CD14-positive monocyte (primary cell): Measurements from ENCODE around the gene ALAS1. TPM values are rescaled to one million over a fixed set of nuclear protein-coding genes. Genes with fewer than 3 reads are reported as not detected.

Experiments
- DNase-seq, 3 donors: peaks; one replicate each; pipeline ENCODE4 v3.0.0-alpha.2; 2011 to 2022
- H2AFZ ChIP-seq: 2 replicates; pipeline ENCODE4 v1.6.0; 2012; ENCODE audit warnings: mild to moderate bottlenecking, low read depth, low read length, inconsistent platforms; ENCODE audit not compliant: insufficient read depth, poor library complexity, severe bottlenecking
- H3K27ac ChIP-seq, 2 donors: 1 replicate in 1 of 2; 2 replicates in 1 of 2; pipeline ENCODE4 v1.5.1; 2012 to 2013; ENCODE audit warnings: low read length in 2 of 2, control low read depth in 1 of 2, inconsistent platforms in 1 of 2, low read depth in 1 of 2, mild to moderate bottlenecking in 1 of 2
- H3K27me3 ChIP-seq, 2 donors: one replicate each; pipeline versions ENCODE4 v1.6.0 to v1.6.1; 2011 to 2013; ENCODE audit warnings: low read length in 2 of 2; ENCODE audit not compliant: control insufficient read depth in 2 of 2, insufficient read depth in 2 of 2
- H3K36me3 ChIP-seq, 2 donors: replicated peaks in 1 of 2; 1 replicate in 1 of 2; 2 replicates in 1 of 2; pipeline versions ENCODE4 v1.5.1 to v1.6.1; 2012 to 2013; ENCODE audit warnings: low read length in 2 of 2, control low read depth in 1 of 2, inconsistent platforms in 1 of 2, mild to moderate bottlenecking in 1 of 2; ENCODE audit not compliant: insufficient read depth in 2 of 2, control insufficient read depth in 1 of 2
- H3K4me1 ChIP-seq, 2 donors: 1 replicate in 1 of 2; 2 replicates in 1 of 2; pipeline versions ENCODE4 v1.5.1 to v1.6.1; 2012 to 2013; ENCODE audit warnings: low read length in 2 of 2, control low read depth in 1 of 2, inconsistent platforms in 1 of 2, mild to moderate bottlenecking in 1 of 2, moderate library complexity in 1 of 2; ENCODE audit not compliant: insufficient read depth in 2 of 2, control insufficient read depth in 1 of 2
- H3K4me2 ChIP-seq: replicated peaks from 2 replicates; pipeline ENCODE3; 2012; ENCODE audit warnings: low read length, moderate library complexity, mild to moderate bottlenecking; ENCODE audit not compliant: poor library complexity, severe bottlenecking; ENCODE audit errors: extremely low read depth
- H3K4me3 ChIP-seq, 3 experiments: fragments of 200-600 bp in 1 of 3; sonication (generic) in 1 of 3; replicated peaks in 1 of 3; 1 replicate in 2 of 3; 2 replicates in 1 of 3; pipeline ENCODE4 v1.5.1; 2011 to 2013; ENCODE audit warnings: low read length in 3 of 3, mild to moderate bottlenecking in 3 of 3, control low read depth in 2 of 3, low read depth in 2 of 3, inconsistent platforms in 1 of 3, moderate library complexity in 1 of 3
- H3K79me2 ChIP-seq: 2 replicates; pipeline ENCODE4 v1.6.0; 2012; ENCODE audit warnings: mild to moderate bottlenecking, control low read depth, inconsistent platforms, low read length, moderate library complexity; ENCODE audit not compliant: insufficient read depth
- H3K9ac ChIP-seq: 2 replicates; pipeline ENCODE4 v1.6.0; 2017; ENCODE audit warnings: low read length, mild to moderate bottlenecking; ENCODE audit not compliant: insufficient read depth, poor library complexity, severe bottlenecking
- H3K9me3 ChIP-seq, 2 donors: replicated peaks in 1 of 2; 1 replicate in 1 of 2; 2 replicates in 1 of 2; pipeline versions ENCODE4 v1.5.1 to v1.6.1; 2012 to 2013; ENCODE audit warnings: low read length in 2 of 2, control low read depth in 1 of 2; ENCODE audit not compliant: control insufficient read depth in 1 of 2, insufficient read depth in 1 of 2
- H4K20me1 ChIP-seq: 2 replicates; pipeline ENCODE4 v1.6.0; 2012; ENCODE audit warnings: mild to moderate bottlenecking, low read length, control low read depth, moderate library complexity; ENCODE audit not compliant: insufficient read depth
- H3K27ac Mint-ChIP-seq, 7 donors: one replicate each; pipeline ENCODE4 v1.8.0; 2020; ENCODE audit warnings: mild to moderate bottlenecking in 7 of 7, mixed read lengths in 7 of 7, moderate library complexity in 6 of 7, inconsistent platforms in 2 of 7
- H3K27me3 Mint-ChIP-seq, 3 donors: one replicate each; pipeline ENCODE4 v1.8.0; 2021 to 2022; ENCODE audit warnings: low read depth in 3 of 3, mild to moderate bottlenecking in 3 of 3, mixed read lengths in 3 of 3, moderate library complexity in 3 of 3, inconsistent platforms in 1 of 3
- H3K36me3 Mint-ChIP-seq, 2 donors: one replicate each; pipeline ENCODE4 v1.8.0; 2020; ENCODE audit warnings: mixed read lengths in 2 of 2, inconsistent platforms in 1 of 2, mild to moderate bottlenecking in 1 of 2
- H3K4me1 Mint-ChIP-seq: one replicate; pipeline ENCODE4 v1.8.0; 2020; ENCODE audit warnings: mild to moderate bottlenecking, mixed read lengths
- H3K4me3 Mint-ChIP-seq, 2 donors: one replicate each; pipeline ENCODE4 v1.8.0; 2020; ENCODE audit warnings: mild to moderate bottlenecking in 2 of 2, mixed read lengths in 2 of 2, moderate library complexity in 1 of 2
- H3K9me3 Mint-ChIP-seq, 7 donors: one replicate each; pipeline ENCODE4 v1.8.0; 2020 to 2022; ENCODE audit warnings: mixed read lengths in 7 of 7, mild to moderate bottlenecking in 6 of 7, moderate library complexity in 6 of 7, inconsistent platforms in 2 of 7
- WGBS: methylation state at CpG from one replicate; pipeline ENCODE4 v1.1.5; 2013; ENCODE audit warnings: missing lambda C conversion rate; ENCODE audit not compliant: insufficient coverage; 5-methylcytosine and 5-hydroxymethylcytosine counted together
- intact Hi-C, 2 donors: fragments of 100-400 bp; cut with micrococcal nuclease; formaldehyde crosslinking; loops; one replicate each; pipeline versions ENCODE4 v1.15.0 to v1.15.1; 2023
- polyA plus RNA-seq, 3 donors: library from polyadenylated mRNA; depleted of rRNA in 1 of 3; unstranded in 2 of 3; stranded (reverse) in 1 of 3; fragments of 300-500 nt in 2 of 3; fragments of >200 nt in 1 of 3; fragmentation: Illumina TruSeq in 2 of 3; gene quantifications; 1 replicate in 2 of 3; 2 replicates in 1 of 3; pipeline ENCODE4 v1.2.3, GENCODE V29; 2012 to 2021
- TF ChIP-seq, protein P1 (sequence below): fragments of 200-600 bp; IDR thresholded peaks from one replicate; pipeline ENCODE4 v1.8.0; 2022; ENCODE audit warnings: antibody characterized with exemption, mild to moderate bottlenecking

ALAS1 gene
- polyA plus RNA-seq, 3 donors, result 20.9 to 84.7 (median 38.7) TPM

DNA sequence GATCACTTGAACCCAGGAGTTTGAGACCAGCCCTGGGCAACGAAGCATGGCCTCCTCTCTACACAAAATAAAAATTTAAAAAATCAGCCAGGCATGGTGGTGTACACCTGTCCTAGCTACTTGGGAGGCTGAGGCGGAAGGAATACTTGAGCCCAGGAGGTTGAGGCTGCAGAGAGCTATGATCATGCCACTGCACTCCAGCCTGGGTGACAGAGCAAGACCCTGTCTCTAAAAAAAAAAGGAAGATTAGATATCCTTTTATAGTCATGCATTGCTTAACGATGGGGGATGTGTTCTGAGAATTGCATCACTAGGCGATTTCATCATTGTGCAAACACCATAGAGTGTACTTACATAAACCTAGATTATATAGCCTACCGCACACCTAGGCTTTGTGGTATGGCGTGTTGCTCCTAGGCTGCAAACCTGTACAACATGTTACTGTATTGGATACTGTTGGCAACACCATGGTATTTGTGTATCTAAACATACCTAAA, 12.6 kb downstream of the ALAS1 start:
- peaks cover 92 to 96% of the 10 kb centered on the region in 2 donors for H3K36me3 Mint-ChIP-seq
- DNase-seq, result peak; percentile 89 to 94 (median 93)
- H3K4me1 Mint-ChIP-seq, result peaks cover 35% of the 10 kb centered on the region
- peak overlapping the region; percentile 50 for H3K4me2 ChIP-seq
- H3K27me3 ChIP-seq, result no peaks in the 10 kb centered on the region
- no CpG with 5 or more reads among the region's 6 CpGs for WGBS
- peak overlapping the region; percentile 83 to 95 (median 91) for H3K27ac Mint-ChIP-seq
- no peak overlapping the region for H3K9ac ChIP-seq
- no peaks in the 10 kb centered on the region for H3K9me3 ChIP-seq
- peaks cover 40% of the 10 kb centered on the region for H3K79me2 ChIP-seq
- H3K4me3 ChIP-seq, result peak overlapping the region in 1 of 3 experiments; percentile 48
- H3K4me1 ChIP-seq, result peaks cover 23 to 25% of the 10 kb centered on the region in 2 donors
- peaks cover 0 to 3% (median 0%) of the 10 kb centered on the region in 3 donors for H3K27me3 Mint-ChIP-seq
- peaks cover 88 to 94% of the 10 kb centered on the region in 2 donors for H3K36me3 ChIP-seq
- peak overlapping the region; percentile 60 to 77 for H3K27ac ChIP-seq
- peak overlapping the region in 1 of 2 donors; percentile 35 for H3K4me3 Mint-ChIP-seq
- H4K20me1 ChIP-seq, result peaks cover 3% of the 10 kb centered on the region
- intact Hi-C loops, result loop anchor here in 1 of 2 donors (5.0 kb wide), 1 partner anchor 53 kb away; no protein-coding TSS in a partner anchor
- TF ChIP-seq, protein P1, sequence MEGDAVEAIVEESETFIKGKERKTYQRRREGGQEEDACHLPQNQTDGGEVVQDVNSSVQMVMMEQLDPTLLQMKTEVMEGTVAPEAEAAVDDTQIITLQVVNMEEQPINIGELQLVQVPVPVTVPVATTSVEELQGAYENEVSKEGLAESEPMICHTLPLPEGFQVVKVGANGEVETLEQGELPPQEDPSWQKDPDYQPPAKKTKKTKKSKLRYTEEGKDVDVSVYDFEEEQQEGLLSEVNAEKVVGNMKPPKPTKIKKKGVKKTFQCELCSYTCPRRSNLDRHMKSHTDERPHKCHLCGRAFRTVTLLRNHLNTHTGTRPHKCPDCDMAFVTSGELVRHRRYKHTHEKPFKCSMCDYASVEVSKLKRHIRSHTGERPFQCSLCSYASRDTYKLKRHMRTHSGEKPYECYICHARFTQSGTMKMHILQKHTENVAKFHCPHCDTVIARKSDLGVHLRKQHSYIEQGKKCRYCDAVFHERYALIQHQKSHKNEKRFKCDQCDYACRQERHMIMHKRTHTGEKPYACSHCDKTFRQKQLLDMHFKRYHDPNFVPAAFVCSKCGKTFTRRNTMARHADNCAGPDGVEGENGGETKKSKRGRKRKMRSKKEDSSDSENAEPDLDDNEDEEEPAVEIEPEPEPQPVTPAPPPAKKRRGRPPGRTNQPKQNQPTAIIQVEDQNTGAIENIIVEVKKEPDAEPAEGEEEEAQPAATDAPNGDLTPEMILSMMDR, result no peak
- H3K9me3 Mint-ChIP-seq, result no peaks in the 10 kb centered on the region
- no peak overlapping the region for H2AFZ ChIP-seq

DNA sequence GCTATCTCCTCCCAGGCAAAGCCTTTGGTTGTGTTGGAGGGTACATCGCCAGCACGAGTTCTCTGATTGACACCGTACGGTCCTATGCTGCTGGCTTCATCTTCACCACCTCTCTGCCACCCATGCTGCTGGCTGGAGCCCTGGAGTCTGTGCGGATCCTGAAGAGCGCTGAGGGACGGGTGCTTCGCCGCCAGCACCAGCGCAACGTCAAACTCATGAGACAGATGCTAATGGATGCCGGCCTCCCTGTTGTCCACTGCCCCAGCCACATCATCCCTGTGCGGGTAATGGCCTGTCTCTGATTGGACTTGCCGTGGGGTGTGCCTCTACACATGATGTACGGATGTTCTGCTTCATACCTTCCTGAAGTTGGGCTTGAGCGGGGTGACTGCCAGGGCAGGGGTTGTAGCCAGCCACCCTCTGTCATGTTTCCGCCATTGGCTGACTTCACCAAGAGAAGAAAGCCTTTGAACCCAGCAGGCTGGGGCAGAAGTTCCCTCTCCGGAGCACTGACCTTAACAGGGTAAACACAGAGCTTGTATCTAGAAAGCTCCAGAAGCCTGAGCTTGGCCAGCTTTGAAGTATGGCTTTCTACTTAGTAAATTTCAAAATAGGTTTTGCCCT, 13.4 kb downstream of the ALAS1 start:
- intact Hi-C loops, result loop anchor here in 1 of 2 donors (5.0 kb wide), 1 partner anchor 54 kb away; no protein-coding TSS in a partner anchor

More for the DNA sequence above, 13.4 kb downstream of the ALAS1 start:
- H2AFZ ChIP-seq, result no peak overlapping the region
- peaks cover 83 to 92% of the 10 kb centered on the region in 2 donors for H3K36me3 ChIP-seq
- peaks cover 36% of the 10 kb centered on the region for H3K4me1 Mint-ChIP-seq
- peak overlapping the region in 1 of 2 donors; percentile 77 for H3K27ac ChIP-seq
- H3K4me3 ChIP-seq, result peak overlapping the region in 1 of 3 experiments; percentile 48
- H3K4me2 ChIP-seq, result peak overlapping the region; percentile 50
- H3K79me2 ChIP-seq, result peaks cover 33% of the 10 kb centered on the region
- DNase-seq, result no peak
- H3K27ac Mint-ChIP-seq, result peak overlapping the region; percentile 42 to 93 (median 87)
- H3K27me3 Mint-ChIP-seq, result peaks cover 0 to 3% (median 0%) of the 10 kb centered on the region in 3 donors
- TF ChIP-seq, protein P1, result no peak
- 97% methylated on average over 16 of the region's 18 CpGs for WGBS
- H3K9me3 Mint-ChIP-seq, result no peaks in the 10 kb centered on the region
- no peaks in the 10 kb centered on the region for H3K27me3 ChIP-seq
- no peak overlapping the region for H3K4me3 Mint-ChIP-seq
- H3K9me3 ChIP-seq, result no peaks in the 10 kb centered on the region
- peaks cover 3% of the 10 kb centered on the region for H4K20me1 ChIP-seq
- H3K4me1 ChIP-seq, result peaks cover 23 to 25% of the 10 kb centered on the region in 2 donors
- H3K36me3 Mint-ChIP-seq, result peaks cover 89 to 94% of the 10 kb centered on the region in 2 donors
- H3K9ac ChIP-seq, result no peak overlapping the region
